ENCODE measurements around the gene COL27A1.
A peak's percentile ranks its signal among the peaks of the same experiment; 100 is the strongest.

GRCh38 chr9:114339130-114339908, 184.0 kb downstream of the COL27A1 start:
- TF ChIP-seq CTCF (IDR thresholded peaks at IDR 0.05; ENCODE audit: extremely low read depth in 1 of 2, insufficient read depth in 1 of 2, low read depth in 1 of 2, low read length in 2 of 2) (peak; percentile 88 to 89), POLR2A (IDR thresholded peaks at IDR 0.05; ENCODE audit: low read depth, low read length) (no peak), POLR2AphosphoS5 (IDR thresholded peaks at IDR 0.05; ENCODE audit: insufficient read depth, low read depth, low read length) (no peak), FOS (IDR thresholded peaks at IDR 0.05; ENCODE audit: borderline replicate concordance, insufficient read depth, low read length) (no peak), MAX (IDR thresholded peaks at IDR 0.05; ENCODE audit: insufficient read depth, insufficient read length) (no peak), EZH2 (IDR thresholded peaks at IDR 0.05; ENCODE audit: borderline replicate concordance, low read depth, low read length, severe bottlenecking) (no peak), JUN (IDR thresholded peaks at IDR 0.05; ENCODE audit: borderline replicate concordance, insufficient read depth, insufficient read length, low read depth) (no peak), MYC (IDR thresholded peaks at IDR 0.05; ENCODE audit: low read depth, low read length) (no peak)

Measured in endothelial cell of umbilical vein (primary cell).